HG03565 (cell line): Measurements from ENCODE around the gene CASZ1.

ENCODE experiments used
- ATAC-seq: cut with Tn5 transposase; IDR thresholded peaks from one replicate; pipeline ENCODE4 v1.9.1; 2021; ENCODE audit warnings: mild to moderate bottlenecking, moderate library complexity; ENCODE audit not compliant: unreplicated experiment

The CASZ1 gene

GRCh38 chr1:10659646-10660540 lies 136.6 kb downstream of the CASZ1 start:
- ATAC-seq, result no peak

- ATAC-seq, result no peak
Measured at GRCh38 chr1:10659218-10659617, 137.2 kb downstream of the CASZ1 start.

GRCh38 chr1:10658396-10659066 lies 137.9 kb downstream of the CASZ1 start:
- no peak for ATAC-seq

GRCh38 chr1:10657088-10657847 lies 139.2 kb downstream of the CASZ1 start:
- ATAC-seq, result no peak

- ATAC-seq, result no peak
Measured at GRCh38 chr1:10656431-10656830, 140.0 kb downstream of the CASZ1 start.

GRCh38 chr1:10655002-10655401 lies 141.4 kb downstream of the CASZ1 start:
- no peak for ATAC-seq

GRCh38 chr1:10653370-10654125 lies 142.9 kb downstream of the CASZ1 start:
- no peak for ATAC-seq

GRCh38 chr1:10652626-10653025 lies 143.8 kb downstream of the CASZ1 start:
- no peak for ATAC-seq

- ATAC-seq, result no peak
Measured at GRCh38 chr1:10651793-10652192, 144.7 kb downstream of the CASZ1 start.

GRCh38 chr1:10651389-10651766 lies 145.1 kb downstream of the CASZ1 start:
- ATAC-seq, result no peak

GRCh38 chr1:10650556-10651388 lies 145.7 kb downstream of the CASZ1 start:
- ATAC-seq, result no peak

- ATAC-seq, result no peak
Measured at GRCh38 chr1:10649517-10650201, 146.8 kb downstream of the CASZ1 start.

GRCh38 chr1:10648689-10649516 lies 147.5 kb downstream of the CASZ1 start:
- no peak for ATAC-seq

GRCh38 chr1:10647414-10648170 lies 148.9 kb downstream of the CASZ1 start:
- ATAC-seq, result no peak

- ATAC-seq, result no peak
Measured at GRCh38 chr1:10646347-10646861, 150.0 kb downstream of the CASZ1 start.

- ATAC-seq, result no peak
Measured at GRCh38 chr1:10644307-10645128, 151.9 kb downstream of the CASZ1 start.
